Epithelial cell of alveolus of lung (primary cell): ENCODE data around the gene VWA3A. TPM values are rescaled to one million over a fixed set of nuclear protein-coding genes. Genes with fewer than 3 reads are reported as not detected.

Source experiments
- total RNA-seq: library from RNA; depleted of rRNA; stranded (reverse); fragments of >200 nt; gene quantifications from 2 replicates; pipeline ENCODE4 v1.2.1, GENCODE V29; 2015

VWA3A gene
- total RNA-seq = 0.13 TPM in 1 of 2 replicates, not detected in the other

GRCh38 chr16:22092143-22092933 lies at the start of gene VWA3A:
Gene VWA3A, plus strand, starts transcription at chr16:22092541. Its CDS starts 97 bp downstream, at chr16:22092638.

GRCh38 chr16:22161999-22162655 lies 69.8 kb downstream of the VWA3A start, which contains the start of gene SDR42E2:
Gene SDR42E2, plus strand, starts transcription at chr16:22162506. Its CDS starts 3,077 bp downstream, at chr16:22165583.

DNA sequence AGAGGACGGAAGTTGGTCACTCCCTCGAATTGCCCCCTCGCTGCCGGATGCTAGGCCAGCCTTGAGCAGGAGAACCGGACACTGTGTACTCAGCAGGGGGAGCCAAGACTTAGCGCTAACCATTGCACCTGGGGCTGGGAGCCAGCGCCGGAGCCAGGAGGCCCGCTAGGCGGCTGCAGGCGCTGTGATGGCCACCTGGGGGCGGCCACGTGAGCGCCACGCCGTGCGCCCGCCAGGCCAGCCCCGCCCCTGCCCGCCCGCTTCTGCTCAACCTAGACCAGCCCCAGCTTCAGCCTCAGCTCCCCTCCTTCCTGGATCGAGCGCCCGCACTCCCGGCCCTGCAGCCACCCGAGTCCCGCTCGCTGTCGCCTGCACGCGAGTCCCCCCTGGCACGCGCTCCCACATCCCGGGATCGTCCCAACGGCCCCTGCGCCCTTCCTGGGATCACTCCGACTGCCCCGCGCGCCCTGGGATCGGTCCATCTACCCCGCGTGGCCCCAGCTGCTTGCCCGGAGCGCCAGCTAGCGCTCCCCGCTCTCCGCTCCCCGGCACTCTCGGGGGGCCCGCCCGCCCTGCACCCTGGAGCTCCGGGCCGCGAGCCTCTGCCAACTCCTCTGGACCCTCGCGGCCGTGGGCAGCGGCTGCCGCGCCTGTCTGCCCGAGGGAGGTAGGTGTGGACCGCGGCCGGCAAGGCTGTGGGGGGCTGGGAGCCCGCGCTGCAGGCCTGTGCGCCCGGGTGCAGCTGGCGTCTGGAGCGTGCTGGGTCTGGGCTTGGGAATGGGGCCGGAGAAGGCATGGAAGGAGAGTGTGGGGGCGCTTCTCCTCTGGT lies 113.9 kb downstream of the VWA3A start, which contains the start of gene EEF2K:
Gene EEF2K, plus strand, starts transcription at position 266 of the 829 bp plus-strand sequence. CDS start 19,452 bp downstream, outside the sequence.

Other genes starting within 250 kb of the VWA3A start
- gene NPIPB4, start 234.8 kb upstream of the VWA3A start, total RNA-seq = 5.3 and 14.8 TPM in 2 replicates
- 120 and 127 TPM in 2 replicates for gene UQCRC2, start 139.2 kb upstream of the VWA3A start, total RNA-seq
- gene PDZD9, start 91.4 kb upstream of the VWA3A start, total RNA-seq = not detected in 2 replicates
- gene MOSMO, start 84.4 kb upstream of the VWA3A start, total RNA-seq = 18.2 and 25.6 TPM in 2 replicates
- not detected in 2 replicates for gene SDR42E2, start 70.0 kb downstream of the VWA3A start, total RNA-seq
- 13.1 and 13.3 TPM in 2 replicates for gene EEF2K, start 113.7 kb downstream of the VWA3A start, total RNA-seq
- 20.4 and 22.8 TPM in 2 replicates for gene POLR3E, start 204.9 kb downstream of the VWA3A start, total RNA-seq